Activated naive CD4-positive, alpha-beta T cell treated with anti-CD3 and anti-CD28 coated beads for 36 hours (primary cell): Measurements from ENCODE around the gene ST8SIA2. TPM values are rescaled to one million over a fixed set of nuclear protein-coding genes. Genes with fewer than 3 reads are reported as not detected.

Experiments
- CTCF ChIA-PET: fragments of 350-600 bp; sonication (Branson Sonifier 250); formaldehyde crosslinking; loops from one replicate; lab custom pipeline; 2021; ENCODE audit warnings: antibody characterized with exemption; lab: Charles Lee
- DNase-seq: peaks from one replicate; pipeline ENCODE4 v3.0.0-alpha.2; 2020
- H3K27ac Mint-ChIP-seq: one replicate; pipeline ENCODE4 v1.8.0; 2021; ENCODE audit warnings: mild to moderate bottlenecking, mixed read lengths
- H3K27me3 Mint-ChIP-seq: one replicate; pipeline ENCODE4 v1.8.0; 2021; ENCODE audit warnings: low read depth, mixed read lengths
- H3K36me3 Mint-ChIP-seq: one replicate; pipeline ENCODE4 v1.8.0; 2021; ENCODE audit warnings: low read depth, mixed read lengths
- H3K4me1 Mint-ChIP-seq: one replicate; pipeline ENCODE4 v1.8.0; 2021; ENCODE audit warnings: low read depth, mixed read lengths
- H3K4me3 Mint-ChIP-seq: one replicate; pipeline ENCODE4 v1.8.0; 2021; ENCODE audit warnings: mild to moderate bottlenecking, moderate library complexity, mixed read lengths
- H3K9me3 Mint-ChIP-seq: one replicate; pipeline ENCODE4 v1.8.0; 2021; ENCODE audit warnings: mixed read lengths
- intact Hi-C: fragments of 100-400 bp; cut with micrococcal nuclease; formaldehyde crosslinking; loops from one replicate; pipeline ENCODE4 v1.15.1; 2023
- total RNA-seq, 2 experiments: library from RNA; stranded (reverse); gene quantifications; one replicate each; pipeline ENCODE4 v1.2.3, GENCODE V29; 2021

ST8SIA2 gene
- total RNA-seq, 2 experiments from 2014 or later = not detected

GRCh38 chr15:92402751-92403150 is 9.1 kb downstream of the ST8SIA2 start:
- peaks cover 11% of the 10 kb centered on the region for H3K27me3 Mint-ChIP-seq
- H3K9me3 Mint-ChIP-seq = no peaks in the 10 kb centered on the region
- H3K36me3 Mint-ChIP-seq = no peaks in the 10 kb centered on the region
- no peak for DNase-seq
- CTCF ChIA-PET = no interaction called here
- H3K4me1 Mint-ChIP-seq = no peaks in the 10 kb centered on the region
- intact Hi-C loops = no loop called here
- no peak overlapping the region for H3K27ac Mint-ChIP-seq
- H3K4me3 Mint-ChIP-seq = no peak overlapping the region

GRCh38 chr15:92405942-92406341 is 12.3 kb downstream of the ST8SIA2 start:
- Mint-ChIP-seq H3K36me3 (no peaks in the 10 kb centered on the region), H3K4me3 (no peak overlapping the region), H3K9me3 (no peaks in the 10 kb centered on the region), H3K27me3 (peaks cover 12% of the 10 kb centered on the region), H3K27ac (no peak overlapping the region), H3K4me1 (no peaks in the 10 kb centered on the region)
- DNase-seq = no peak
- CTCF ChIA-PET = no interaction called here
- intact Hi-C loops = no loop called here

GRCh38 chr15:92407321-92407720 is 13.6 kb downstream of the ST8SIA2 start:
- no peaks in the 10 kb centered on the region for H3K36me3 Mint-ChIP-seq
- no peak overlapping the region for H3K27ac Mint-ChIP-seq
- intact Hi-C loops = no loop called here
- no peak overlapping the region for H3K4me3 Mint-ChIP-seq
- CTCF ChIA-PET = interaction anchor here (1.0 kb wide), 1 partner anchor 9 kb away, joined by 3 read pairs; no protein-coding TSS in a partner anchor
- H3K4me1 Mint-ChIP-seq = no peaks in the 10 kb centered on the region
- no peak for DNase-seq
- peaks cover 8% of the 10 kb centered on the region for H3K27me3 Mint-ChIP-seq
- H3K9me3 Mint-ChIP-seq = no peaks in the 10 kb centered on the region

GRCh38 chr15:92407916-92408315 is 14.2 kb downstream of the ST8SIA2 start:
- CTCF ChIA-PET = no interaction called here

GRCh38 chr15:92409006-92409405 is 15.3 kb downstream of the ST8SIA2 start:
- Mint-ChIP-seq H3K4me3 (no peak overlapping the region), H3K27me3 (peaks cover 6% of the 10 kb centered on the region), H3K4me1 (no peaks in the 10 kb centered on the region), H3K36me3 (no peaks in the 10 kb centered on the region), H3K27ac (no peak overlapping the region), H3K9me3 (no peaks in the 10 kb centered on the region)
- intact Hi-C loops = no loop called here
- no peak for DNase-seq
- CTCF ChIA-PET = no interaction called here

More at GRCh38 chr15:92407916-92408315, 14.2 kb downstream of the ST8SIA2 start:
- Mint-ChIP-seq H3K27ac (no peak overlapping the region), H3K9me3 (no peaks in the 10 kb centered on the region), H3K4me1 (no peaks in the 10 kb centered on the region), H3K36me3 (no peaks in the 10 kb centered on the region), H3K27me3 (peaks cover 6% of the 10 kb centered on the region), H3K4me3 (no peak overlapping the region)
- intact Hi-C loops = no loop called here
- DNase-seq = no peak

GRCh38 chr15:92409521-92409920 is 15.8 kb downstream of the ST8SIA2 start:
- H3K36me3 Mint-ChIP-seq = no peaks in the 10 kb centered on the region
- no peaks in the 10 kb centered on the region for H3K9me3 Mint-ChIP-seq
- intact Hi-C loops = no loop called here
- CTCF ChIA-PET = no interaction called here
- H3K27me3 Mint-ChIP-seq = peaks cover 6% of the 10 kb centered on the region
- H3K27ac Mint-ChIP-seq = no peak overlapping the region
- DNase-seq = no peak
- no peaks in the 10 kb centered on the region for H3K4me1 Mint-ChIP-seq
- H3K4me3 Mint-ChIP-seq = no peak overlapping the region

GRCh38 chr15:92410537-92410936 is 16.9 kb downstream of the ST8SIA2 start:
- Mint-ChIP-seq H3K36me3 (no peaks in the 10 kb centered on the region), H3K27me3 (peaks cover 6% of the 10 kb centered on the region), H3K4me3 (no peak overlapping the region), H3K9me3 (no peaks in the 10 kb centered on the region), H3K27ac (no peak overlapping the region), H3K4me1 (no peaks in the 10 kb centered on the region)
- intact Hi-C loops = no loop called here
- no peak for DNase-seq
- CTCF ChIA-PET = no interaction called here

GRCh38 chr15:92411256-92411655 is 17.6 kb downstream of the ST8SIA2 start:
- H3K4me1 Mint-ChIP-seq = no peaks in the 10 kb centered on the region
- intact Hi-C loops = no loop called here
- no peaks in the 10 kb centered on the region for H3K36me3 Mint-ChIP-seq
- no peak for DNase-seq
- no peak overlapping the region for H3K27ac Mint-ChIP-seq
- CTCF ChIA-PET = no interaction called here
- H3K4me3 Mint-ChIP-seq = no peak overlapping the region
- H3K9me3 Mint-ChIP-seq = no peaks in the 10 kb centered on the region
- H3K27me3 Mint-ChIP-seq = peaks cover 10% of the 10 kb centered on the region

GRCh38 chr15:92413510-92413909 is 19.8 kb downstream of the ST8SIA2 start:
- H3K4me1 Mint-ChIP-seq = no peaks in the 10 kb centered on the region
- intact Hi-C loops = no loop called here

GRCh38 chr15:92415639-92416297 is 22.1 kb downstream of the ST8SIA2 start:
- H3K36me3 Mint-ChIP-seq = no peaks in the 10 kb centered on the region
- DNase-seq = no peak
- CTCF ChIA-PET = no interaction called here
- H3K9me3 Mint-ChIP-seq = no peaks in the 10 kb centered on the region
- H3K4me3 Mint-ChIP-seq = no peak overlapping the region
- intact Hi-C loops = no loop called here
- H3K4me1 Mint-ChIP-seq = no peaks in the 10 kb centered on the region
- H3K27ac Mint-ChIP-seq = no peak overlapping the region
- H3K27me3 Mint-ChIP-seq = peaks cover 4% of the 10 kb centered on the region

More at GRCh38 chr15:92413510-92413909, 19.8 kb downstream of the ST8SIA2 start:
- Mint-ChIP-seq H3K9me3 (no peaks in the 10 kb centered on the region), H3K27ac (no peak overlapping the region), H3K27me3 (peaks cover 10% of the 10 kb centered on the region), H3K4me3 (no peak overlapping the region), H3K36me3 (no peaks in the 10 kb centered on the region)
- CTCF ChIA-PET = no interaction called here
- DNase-seq = no peak

- Mint-ChIP-seq H3K27ac (no peak overlapping the region), H3K4me1 (no peaks in the 10 kb centered on the region), H3K9me3 (no peaks in the 10 kb centered on the region), H3K4me3 (no peak overlapping the region), H3K36me3 (no peaks in the 10 kb centered on the region), H3K27me3 (peaks cover 6% of the 10 kb centered on the region)
- CTCF ChIA-PET = no interaction called here
- intact Hi-C loops = no loop called here
- no peak for DNase-seq
These were observed 22.9 kb downstream of the ST8SIA2 start for GRCh38 chr15:92416557-92416956.

GRCh38 chr15:92417716-92418115 is 24.0 kb downstream of the ST8SIA2 start:
- DNase-seq = no peak

GRCh38 chr15:92418864-92419263 is 25.2 kb downstream of the ST8SIA2 start:
- Mint-ChIP-seq H3K27ac (no peak overlapping the region), H3K4me1 (no peaks in the 10 kb centered on the region), H3K27me3 (peaks cover 6% of the 10 kb centered on the region), H3K4me3 (no peak overlapping the region), H3K9me3 (no peaks in the 10 kb centered on the region), H3K36me3 (no peaks in the 10 kb centered on the region)
- intact Hi-C loops = no loop called here
- CTCF ChIA-PET = no interaction called here
- DNase-seq = no peak

More at GRCh38 chr15:92417716-92418115, 24.0 kb downstream of the ST8SIA2 start:
- H3K9me3 Mint-ChIP-seq = no peaks in the 10 kb centered on the region
- H3K4me3 Mint-ChIP-seq = no peak overlapping the region
- peaks cover 6% of the 10 kb centered on the region for H3K27me3 Mint-ChIP-seq
- CTCF ChIA-PET = no interaction called here
- no peak overlapping the region for H3K27ac Mint-ChIP-seq
- intact Hi-C loops = no loop called here
- no peaks in the 10 kb centered on the region for H3K4me1 Mint-ChIP-seq
- H3K36me3 Mint-ChIP-seq = no peaks in the 10 kb centered on the region
